AG04450 (cell line): Measurements from ENCODE around the gene GSPT2. TPM values are rescaled to one million over a fixed set of nuclear protein-coding genes. Genes with fewer than 3 reads are reported as not detected.

ENCODE experiments used
- CTCF ChIA-PET: fragments of 300-600, 350-600 bp; formaldehyde crosslinking; extraction: SDS; loops from one replicate; lab custom pipeline; 2022; ENCODE audit warnings: antibody characterized with exemption, inconsistent platforms; lab: Charles Lee
- POLR2A ChIA-PET: fragments of 350-600 bp; formaldehyde crosslinking; extraction: SDS; loops from one replicate; lab custom pipeline; 2021; ENCODE audit warnings: antibody characterized with exemption, inconsistent platforms; lab: Yijun Ruan, JAX
- DNase-seq: peaks from one replicate; pipeline ENCODE4 v3.0.0-alpha.2; 2011; ENCODE audit warnings: low read depth, low spot score
- H3K27ac ChIP-seq: one replicate; pipeline ENCODE4 v1.5.1; 2012; ENCODE audit warnings: low read depth, low read length, control low read depth
- H3K27me3 ChIP-seq: one replicate; pipeline ENCODE4 v1.6.0; 2012; ENCODE audit warnings: low read length; ENCODE audit not compliant: control insufficient read depth, insufficient read depth
- H3K4me3 ChIP-seq: 2 replicates; pipeline ENCODE4 v1.5.1; 2011; ENCODE audit warnings: mild to moderate bottlenecking, low read depth, low read length, control low read depth
- H3K9me3 ChIP-seq: 2 replicates; pipeline ENCODE4 v1.5.1; 2012; ENCODE audit warnings: low read length; ENCODE audit not compliant: control insufficient read depth, insufficient read depth
- CTCF ChIP-seq: IDR thresholded peaks from 2 replicates; pipeline ENCODE4 v1.5.1; 2011; ENCODE audit warnings: low read depth, low read length, control low read depth, inconsistent platforms
- polyA plus RNA-seq: library from polyadenylated mRNA; depleted of rRNA; stranded (reverse); fragments of >200 nt; gene quantifications from 2 replicates; pipeline ENCODE4 v1.2.3, GENCODE V29; 2011; rRNA removed

GSPT2 gene
- polyA plus RNA-seq, 1 experiment = 10.6 TPM

GRCh38 chrX:51795136-51795535, 51.9 kb downstream of the GSPT2 start:
- Histone ChIP-seq H3K9me3 (no peaks in the 10 kb centered on the region), H3K4me3 (no peak overlapping the region), H3K27me3 (no peaks in the 10 kb centered on the region), H3K27ac (no peak overlapping the region)
- no peak for TF ChIP-seq CTCF
- no peak for DNase-seq
- CTCF ChIA-PET = no interaction called here
- POLR2A ChIA-PET = no interaction called here

Other genes with a start within 250 kb of the GSPT2 start
- 17.4 and 20.2 TPM in 2 replicates for gene NUDT11, start 246.8 kb upstream of the GSPT2 start, polyA plus RNA-seq
- gene CENPVL3, start 124.5 kb upstream of the GSPT2 start, polyA plus RNA-seq = not detected in 2 replicates
- gene CENPVL2, start 60.6 kb upstream of the GSPT2 start, polyA plus RNA-seq = not detected in 2 replicates
- gene CENPVL1, start 32.9 kb upstream of the GSPT2 start, polyA plus RNA-seq = not detected in 2 replicates
- gene MAGED1, start 150.2 kb downstream of the GSPT2 start, polyA plus RNA-seq = 549 and 622 TPM in 2 replicates